ENCODE results near the gene DMC1.

DNA sequence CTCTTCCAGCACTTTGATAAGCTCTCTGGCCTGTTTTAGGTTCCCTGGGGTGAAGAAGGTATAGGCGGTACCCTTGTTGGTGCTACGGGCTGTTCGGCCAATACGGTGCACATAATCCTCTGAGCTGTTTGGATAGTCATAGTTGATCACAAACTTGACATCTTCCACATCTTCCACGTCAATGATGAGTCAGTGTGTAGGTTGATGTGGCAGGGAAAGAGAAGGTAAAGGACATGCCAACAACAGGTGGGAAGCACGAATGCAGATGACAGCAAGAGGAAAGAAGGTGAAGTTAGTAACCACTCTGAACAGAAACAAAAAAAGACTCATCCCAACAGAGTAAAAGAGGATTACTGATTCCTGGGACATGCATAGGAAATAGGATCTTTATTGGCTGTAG is 82.0 kb downstream of the DMC1 start:
- TF ChIP-seq, protein P1, sequence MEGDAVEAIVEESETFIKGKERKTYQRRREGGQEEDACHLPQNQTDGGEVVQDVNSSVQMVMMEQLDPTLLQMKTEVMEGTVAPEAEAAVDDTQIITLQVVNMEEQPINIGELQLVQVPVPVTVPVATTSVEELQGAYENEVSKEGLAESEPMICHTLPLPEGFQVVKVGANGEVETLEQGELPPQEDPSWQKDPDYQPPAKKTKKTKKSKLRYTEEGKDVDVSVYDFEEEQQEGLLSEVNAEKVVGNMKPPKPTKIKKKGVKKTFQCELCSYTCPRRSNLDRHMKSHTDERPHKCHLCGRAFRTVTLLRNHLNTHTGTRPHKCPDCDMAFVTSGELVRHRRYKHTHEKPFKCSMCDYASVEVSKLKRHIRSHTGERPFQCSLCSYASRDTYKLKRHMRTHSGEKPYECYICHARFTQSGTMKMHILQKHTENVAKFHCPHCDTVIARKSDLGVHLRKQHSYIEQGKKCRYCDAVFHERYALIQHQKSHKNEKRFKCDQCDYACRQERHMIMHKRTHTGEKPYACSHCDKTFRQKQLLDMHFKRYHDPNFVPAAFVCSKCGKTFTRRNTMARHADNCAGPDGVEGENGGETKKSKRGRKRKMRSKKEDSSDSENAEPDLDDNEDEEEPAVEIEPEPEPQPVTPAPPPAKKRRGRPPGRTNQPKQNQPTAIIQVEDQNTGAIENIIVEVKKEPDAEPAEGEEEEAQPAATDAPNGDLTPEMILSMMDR (IDR thresholded peaks at IDR 0.05), result no peak
- TF ChIP-seq POLR2A (IDR thresholded peaks at IDR 0.05), result no peak
